ENCODE measurements around the gene SLC7A14. TPM values are rescaled to one million over a fixed set of nuclear protein-coding genes. Genes with fewer than 3 reads are reported as not detected.

Gene SLC7A14
- total and polyA plus RNA-seq, 2 of the 4 experiments (the other 2 are of a cell fraction), result 2.7 to 6.8 TPM

DNA sequence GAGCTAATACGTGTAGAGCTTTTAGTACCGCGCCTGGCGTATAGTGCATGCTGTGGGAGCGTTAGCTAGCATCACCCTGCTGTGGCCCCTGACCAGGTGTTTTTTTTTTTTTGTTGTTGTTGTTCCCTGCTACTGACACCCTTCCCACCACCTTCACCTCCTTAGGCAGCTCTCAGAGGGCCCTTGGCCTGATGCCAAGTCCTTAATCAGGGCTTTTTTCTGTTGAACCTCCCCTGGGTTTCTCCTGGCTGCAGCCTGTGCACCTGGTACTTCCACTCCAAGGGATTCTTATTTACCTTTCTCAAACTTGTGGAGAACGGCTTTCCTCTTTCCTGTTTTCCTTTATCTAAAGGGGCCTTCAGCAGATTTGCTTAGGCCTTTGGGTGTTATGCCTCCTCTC is 53.3 kb downstream of the SLC7A14 start:
- DNase-seq (no peak), ATAC-seq (ENCODE audit: low read depth) (no peak)
- H3K27me3 ChIP-seq (ENCODE audit: control insufficient read depth, insufficient read depth, low read length), result no peaks in the 10 kb centered on the region; the same call in 1 of the 2 replicates
- H3K9ac ChIP-seq (ENCODE audit: low read depth, low read length), result no peak overlapping the region
- H2BK20ac ChIP-seq (ENCODE audit: low read depth, low read length), result no peak overlapping the region
- no peak overlapping the region for H2BK120ac ChIP-seq (ENCODE audit: low read depth, low read length)
- no peaks in the 10 kb centered on the region for H3K36me3 ChIP-seq (ENCODE audit: control insufficient read depth, insufficient read depth, low read length)
- 83% methylated on average over 1 of the region's 6 CpGs; no CpG with 5 or more reads in 1 of the 2 experiments for WGBS, 2 experiments (ENCODE audit: extremely low coverage in 2 of 2, insufficient read length in 1 of 2)
- no peak overlapping the region for H4K91ac ChIP-seq (ENCODE audit: insufficient read depth, low read depth, low read length)
- H2BK15ac ChIP-seq (ENCODE audit: low read depth, low read length), result no peak overlapping the region
- H2AK5ac ChIP-seq (ENCODE audit: low read depth, low read length), result no peak overlapping the region
- no peak overlapping the region for H3K56ac ChIP-seq (ENCODE audit: extremely low read depth, insufficient read depth, low read length)
- POLR2A ChIA-PET (ENCODE audit: unreplicated experiment), result no interaction called here
- H3K4me3 ChIP-seq (ENCODE audit: insufficient read depth, low read depth, low read length), result no peak overlapping the region
- H3K4ac ChIP-seq (ENCODE audit: low read depth, low read length), result no peak overlapping the region
- no peaks in the 10 kb centered on the region for H3K79me1 ChIP-seq (ENCODE audit: low read depth in 1 of 2, low read length in 2 of 2)
- H3K4me2 ChIP-seq (ENCODE audit: low read depth, low read length), result no peak overlapping the region
- no peak overlapping the region for H4K8ac ChIP-seq (ENCODE audit: low read depth in 2 of 2, low read length in 2 of 2)
- TF ChIP-seq, protein P1, sequence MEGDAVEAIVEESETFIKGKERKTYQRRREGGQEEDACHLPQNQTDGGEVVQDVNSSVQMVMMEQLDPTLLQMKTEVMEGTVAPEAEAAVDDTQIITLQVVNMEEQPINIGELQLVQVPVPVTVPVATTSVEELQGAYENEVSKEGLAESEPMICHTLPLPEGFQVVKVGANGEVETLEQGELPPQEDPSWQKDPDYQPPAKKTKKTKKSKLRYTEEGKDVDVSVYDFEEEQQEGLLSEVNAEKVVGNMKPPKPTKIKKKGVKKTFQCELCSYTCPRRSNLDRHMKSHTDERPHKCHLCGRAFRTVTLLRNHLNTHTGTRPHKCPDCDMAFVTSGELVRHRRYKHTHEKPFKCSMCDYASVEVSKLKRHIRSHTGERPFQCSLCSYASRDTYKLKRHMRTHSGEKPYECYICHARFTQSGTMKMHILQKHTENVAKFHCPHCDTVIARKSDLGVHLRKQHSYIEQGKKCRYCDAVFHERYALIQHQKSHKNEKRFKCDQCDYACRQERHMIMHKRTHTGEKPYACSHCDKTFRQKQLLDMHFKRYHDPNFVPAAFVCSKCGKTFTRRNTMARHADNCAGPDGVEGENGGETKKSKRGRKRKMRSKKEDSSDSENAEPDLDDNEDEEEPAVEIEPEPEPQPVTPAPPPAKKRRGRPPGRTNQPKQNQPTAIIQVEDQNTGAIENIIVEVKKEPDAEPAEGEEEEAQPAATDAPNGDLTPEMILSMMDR (conservative IDR thresholded peaks at IDR 0.05; ENCODE audit: low read depth, low read length), result no peak
- TF ChIP-seq NFE2L2 (IDR thresholded peaks at IDR 0.05; ENCODE audit: low read depth, low read length) (no peak), SMC3 (IDR thresholded peaks at IDR 0.05; ENCODE audit: low read depth, low read length) (no peak), RAD21 (IDR thresholded peaks at IDR 0.05; ENCODE audit: low read length) (no peak), CEBPB (IDR thresholded peaks at IDR 0.05; ENCODE audit: low read depth, low read length) (no peak), MXI1 (IDR thresholded peaks at IDR 0.05; ENCODE audit: borderline replicate concordance, low read depth, low read length) (no peak), MAFK (IDR thresholded peaks at IDR 0.05; ENCODE audit: low read depth, low read length) (no peak), CHD1 (IDR thresholded peaks at IDR 0.05; ENCODE audit: low read depth, low read length) (no peak), MAZ (IDR thresholded peaks at IDR 0.05; ENCODE audit: borderline replicate concordance, low read depth, low read length) (no peak), RFX5 (IDR thresholded peaks at IDR 0.05; ENCODE audit: low read depth, low read length) (no peak), BHLHE40 (IDR thresholded peaks at IDR 0.05; ENCODE audit: low read depth, low read length) (no peak), RCOR1 (IDR thresholded peaks at IDR 0.05; ENCODE audit: insufficient replicate concordance, low read length) (no peak), FOS (IDR thresholded peaks at IDR 0.05; ENCODE audit: low read depth, low read length) (no peak), POLR2A (IDR thresholded peaks at IDR 0.05; ENCODE audit: low read depth, low read length) (no peak)
- TF ChIP-seq, protein P2, sequence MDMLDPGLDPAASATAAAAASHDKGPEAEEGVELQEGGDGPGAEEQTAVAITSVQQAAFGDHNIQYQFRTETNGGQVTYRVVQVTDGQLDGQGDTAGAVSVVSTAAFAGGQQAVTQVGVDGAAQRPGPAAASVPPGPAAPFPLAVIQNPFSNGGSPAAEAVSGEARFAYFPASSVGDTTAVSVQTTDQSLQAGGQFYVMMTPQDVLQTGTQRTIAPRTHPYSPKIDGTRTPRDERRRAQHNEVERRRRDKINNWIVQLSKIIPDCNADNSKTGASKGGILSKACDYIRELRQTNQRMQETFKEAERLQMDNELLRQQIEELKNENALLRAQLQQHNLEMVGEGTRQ (IDR thresholded peaks at IDR 0.05; ENCODE audit: low read depth, low read length), result no peak
- TF ChIP-seq, protein P3, sequence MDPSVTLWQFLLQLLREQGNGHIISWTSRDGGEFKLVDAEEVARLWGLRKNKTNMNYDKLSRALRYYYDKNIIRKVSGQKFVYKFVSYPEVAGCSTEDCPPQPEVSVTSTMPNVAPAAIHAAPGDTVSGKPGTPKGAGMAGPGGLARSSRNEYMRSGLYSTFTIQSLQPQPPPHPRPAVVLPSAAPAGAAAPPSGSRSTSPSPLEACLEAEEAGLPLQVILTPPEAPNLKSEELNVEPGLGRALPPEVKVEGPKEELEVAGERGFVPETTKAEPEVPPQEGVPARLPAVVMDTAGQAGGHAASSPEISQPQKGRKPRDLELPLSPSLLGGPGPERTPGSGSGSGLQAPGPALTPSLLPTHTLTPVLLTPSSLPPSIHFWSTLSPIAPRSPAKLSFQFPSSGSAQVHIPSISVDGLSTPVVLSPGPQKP (IDR thresholded peaks at IDR 0.05; ENCODE audit: borderline replicate concordance, low read depth, low read length), result no peak
- BruUV-seq (replicated peaks), result no TSS peak
- no peak overlapping the region for H3K18ac ChIP-seq (ENCODE audit: low read depth, low read length)
- 0 out of 2 replicates have a peak, but pooled peaks cover 4% of the 10 kb centered on the region for H3K9me1 ChIP-seq (ENCODE audit: insufficient read depth, low read length)
- no peak overlapping the region for H3K14ac ChIP-seq (replicated peaks; ENCODE audit: low read depth, low read length)
- no peaks in the 10 kb centered on the region; the same call in 1 of the 2 replicates for H3K4me1 ChIP-seq (ENCODE audit: control insufficient read depth, insufficient read depth, low read length)
- CTCF ChIA-PET, result no interaction called here
- intact Hi-C loops (cut with micrococcal nuclease), result no loop called here
- no peak overlapping the region for H2AFZ ChIP-seq (replicated peaks; ENCODE audit: low read length, poor library complexity)
- dilution Hi-C loops (cut with HindIII; ENCODE audit: low sequenced_read_pairs, unreplicated experiment), result no loop called here
- no peak overlapping the region for H2AK9ac ChIP-seq (replicated peaks; ENCODE audit: low read depth, low read length, poor library complexity)
- no peak overlapping the region for H4K5ac ChIP-seq (ENCODE audit: low read depth, low read length)
- no peaks in the 10 kb centered on the region for H3K9me3 ChIP-seq (ENCODE audit: control insufficient read depth, insufficient read depth, low read length)
- no peaks in the 10 kb centered on the region for H4K20me1 ChIP-seq (ENCODE audit: insufficient read depth, low read length)
- no peak overlapping the region for H3K27ac ChIP-seq (ENCODE audit: insufficient read depth, low read length)
- in situ Hi-C loops (cut with MboI; ENCODE audit: low sequenced_read_pairs), result no loop called here
- H3K23ac ChIP-seq (ENCODE audit: low read depth, low read length), result no peak overlapping the region
- no peak overlapping the region for H2BK5ac ChIP-seq (ENCODE audit: low read depth, low read length, poor library complexity, severe bottlenecking)

Data from IMR-90 (cell line).